ENCODE data around the gene SPDYC.

DNA sequence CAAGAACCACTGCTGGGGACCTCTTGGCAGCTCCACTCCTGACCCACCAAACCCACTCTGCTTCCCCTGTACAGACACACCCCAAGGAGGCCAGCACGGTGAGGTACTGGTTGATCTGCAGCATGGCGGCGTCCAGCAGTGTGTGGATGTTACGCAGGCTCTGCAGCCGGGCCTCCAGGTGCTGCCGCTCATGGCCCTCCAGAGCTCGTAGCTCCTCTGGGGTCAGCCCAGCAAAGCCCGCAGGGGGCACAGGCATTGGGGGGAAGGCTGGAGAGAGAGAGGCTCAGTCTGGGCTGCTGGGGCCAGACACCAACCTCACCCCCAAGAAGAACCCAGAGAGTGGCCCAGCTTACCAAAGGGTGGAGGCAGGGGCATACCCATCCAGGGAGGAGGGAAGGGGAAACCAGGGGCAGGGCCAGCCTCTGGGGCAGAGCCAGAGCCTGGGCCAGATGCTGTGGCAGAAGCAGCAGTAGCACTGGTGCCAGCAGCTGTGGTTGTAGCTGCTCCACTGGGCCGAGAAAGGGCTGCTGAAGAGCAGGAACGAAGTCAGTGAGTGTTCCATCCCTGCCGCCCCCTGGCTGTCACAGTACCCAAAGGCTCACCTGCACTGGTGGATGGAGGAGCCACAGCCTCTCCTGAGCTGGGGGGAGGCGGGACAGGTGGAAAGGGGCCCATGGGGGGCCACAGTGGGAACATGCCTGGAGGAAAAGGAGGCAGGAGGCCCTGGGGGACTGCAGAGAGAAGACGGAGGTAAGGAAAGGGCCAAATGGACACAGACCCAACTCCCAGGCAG is 40.2 kb upstream of the SPDYC start:
- TF ChIP-seq GATA3 (IDR thresholded peaks at IDR 0.05; ENCODE audit: low read depth, low read length) (no peak), GATA2 (IDR thresholded peaks at IDR 0.05; ENCODE audit: low read depth, low read length) (no peak)

All from SH-SY5Y (cell line).